K562 (cell line): ENCODE measurements around the gene LRRC74B. TPM values are rescaled to one million over a fixed set of nuclear protein-coding genes. Genes with fewer than 3 reads are reported as not detected.

Experiments
- HIVEP1 ChIP-seq: fragments of 250-450 bp; sonication (Bioruptor Pico); IDR thresholded peaks from 2 replicates; pipeline ENCODE4 v1.4.0; 2020; ENCODE audit warnings: mild to moderate bottlenecking
- NFRKB ChIP-seq: fragments of 450-650 bp; IDR thresholded peaks from 2 replicates; pipeline ENCODE4 v1.6.1; 2016; ENCODE audit warnings: low read depth
- PRMT5 ChIP-seq: sonication (generic); formaldehyde crosslinking; IDR thresholded peaks from 2 replicates; pipeline ENCODE4 v1.5.0; 2020; ENCODE audit warnings: missing genetic modification reagents
- RBBP5 ChIP-seq: fragments of 200-600 bp; sonication (generic); IDR thresholded peaks from 2 replicates; pipeline ENCODE4 v1.6.1; 2012; ENCODE audit warnings: borderline replicate concordance, mild to moderate bottlenecking, low read length, control low read depth, inconsistent platforms; ENCODE audit not compliant: insufficient read depth, poor library complexity, severe bottlenecking
- polyA plus RNA-seq, 8 experiments: library from polyadenylated mRNA; depleted of rRNA in 4 of 8; stranded (reverse) in 5 of 8; unstranded in 3 of 8; fragments of >200 nt; fragmentation: Nextera tagmentation in 2 of 8; fragmentation: Illumina TruSeq in 1 of 8; extraction: Ambion mirVana in 2 of 8; extraction: Trizol in 1 of 8; gene quantifications; 2 replicates each; pipeline versions ENCODE4 v1.2.1 to v1.2.3, GENCODE V29; 2011 to 2014; ENCODE audit warnings: inconsistent platforms in 1 of 8, missing spikeins in 1 of 8
- total RNA-seq, 7 experiments: library from RNA; depleted of rRNA in 6 of 7; stranded (reverse); fragments of >200 nt in 6 of 7; fragmentation: Illumina TruSeq in 2 of 7; extraction: Trizol in 2 of 7; gene quantifications; 2 replicates each; pipeline versions ENCODE4 v1.2.1 to v1.2.3, GENCODE V29; 2011 to 2021; ENCODE audit warnings: low replicate concordance in 1 of 7
- TF ChIP-seq, protein P1 (sequence below): sonication (generic); formaldehyde crosslinking; IDR thresholded peaks from 2 replicates; pipeline ENCODE4 v1.4.0; 2020; ENCODE audit warnings: mild to moderate bottlenecking, missing genetic modification reagents
- TF ChIP-seq, protein P2 (sequence below): fragments of 450-650 bp; formaldehyde crosslinking; IDR thresholded peaks from 2 replicates; pipeline ENCODE4 v1.4.0; 2022; ENCODE audit warnings: missing genetic modification characterization
- TF ChIP-seq, protein P3 (sequence below): fragments of 450-650 bp; formaldehyde crosslinking; IDR thresholded peaks from 2 replicates; pipeline ENCODE4 v1.4.0; 2022; ENCODE audit warnings: missing genetic modification characterization

Gene LRRC74B
- total and polyA plus RNA-seq, 9 of the 15 experiments (the other 6 are each of a cell fraction or from before 2014, with no cell fraction given) = not detected

GRCh38 chr22:21009638-21010425 is 35.9 kb upstream of the LRRC74B start (continued):
- TF ChIP-seq, protein P1, sequence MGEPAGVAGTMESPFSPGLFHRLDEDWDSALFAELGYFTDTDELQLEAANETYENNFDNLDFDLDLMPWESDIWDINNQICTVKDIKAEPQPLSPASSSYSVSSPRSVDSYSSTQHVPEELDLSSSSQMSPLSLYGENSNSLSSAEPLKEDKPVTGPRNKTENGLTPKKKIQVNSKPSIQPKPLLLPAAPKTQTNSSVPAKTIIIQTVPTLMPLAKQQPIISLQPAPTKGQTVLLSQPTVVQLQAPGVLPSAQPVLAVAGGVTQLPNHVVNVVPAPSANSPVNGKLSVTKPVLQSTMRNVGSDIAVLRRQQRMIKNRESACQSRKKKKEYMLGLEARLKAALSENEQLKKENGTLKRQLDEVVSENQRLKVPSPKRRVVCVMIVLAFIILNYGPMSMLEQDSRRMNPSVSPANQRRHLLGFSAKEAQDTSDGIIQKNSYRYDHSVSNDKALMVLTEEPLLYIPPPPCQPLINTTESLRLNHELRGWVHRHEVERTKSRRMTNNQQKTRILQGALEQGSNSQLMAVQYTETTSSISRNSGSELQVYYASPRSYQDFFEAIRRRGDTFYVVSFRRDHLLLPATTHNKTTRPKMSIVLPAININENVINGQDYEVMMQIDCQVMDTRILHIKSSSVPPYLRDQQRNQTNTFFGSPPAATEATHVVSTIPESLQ (CRISPR knock-in tag) = no peak
- TF ChIP-seq RBBP5 (no peak), HIVEP1 (no peak), PRMT5 (CRISPR knock-in tag) (no peak), NFRKB (no peak)
- TF ChIP-seq, protein P2, sequence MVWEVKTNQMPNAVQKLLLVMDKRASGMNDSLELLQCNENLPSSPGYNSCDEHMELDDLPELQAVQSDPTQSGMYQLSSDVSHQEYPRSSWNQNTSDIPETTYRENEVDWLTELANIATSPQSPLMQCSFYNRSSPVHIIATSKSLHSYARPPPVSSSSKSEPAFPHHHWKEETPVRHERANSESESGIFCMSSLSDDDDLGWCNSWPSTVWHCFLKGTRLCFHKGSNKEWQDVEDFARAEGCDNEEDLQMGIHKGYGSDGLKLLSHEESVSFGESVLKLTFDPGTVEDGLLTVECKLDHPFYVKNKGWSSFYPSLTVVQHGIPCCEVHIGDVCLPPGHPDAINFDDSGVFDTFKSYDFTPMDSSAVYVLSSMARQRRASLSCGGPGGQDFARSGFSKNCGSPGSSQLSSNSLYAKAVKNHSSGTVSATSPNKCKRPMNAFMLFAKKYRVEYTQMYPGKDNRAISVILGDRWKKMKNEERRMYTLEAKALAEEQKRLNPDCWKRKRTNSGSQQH (CRISPR knock-in tag) = peak; percentile 63; the same call in 1 of the 2 replicates
- TF ChIP-seq, protein P3, sequence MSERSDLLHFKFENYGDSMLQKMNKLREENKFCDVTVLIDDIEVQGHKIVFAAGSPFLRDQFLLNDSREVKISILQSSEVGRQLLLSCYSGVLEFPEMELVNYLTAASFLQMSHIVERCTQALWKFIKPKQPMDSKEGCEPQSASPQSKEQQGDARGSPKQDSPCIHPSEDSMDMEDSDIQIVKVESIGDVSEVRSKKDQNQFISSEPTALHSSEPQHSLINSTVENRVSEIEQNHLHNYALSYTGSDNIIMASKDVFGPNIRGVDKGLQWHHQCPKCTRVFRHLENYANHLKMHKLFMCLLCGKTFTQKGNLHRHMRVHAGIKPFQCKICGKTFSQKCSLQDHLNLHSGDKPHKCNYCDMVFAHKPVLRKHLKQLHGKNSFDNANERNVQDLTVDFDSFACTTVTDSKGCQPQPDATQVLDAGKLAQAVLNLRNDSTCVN (CRISPR knock-in tag) = no peak
